ENCODE data around the gene SETD5. TPM values are rescaled to one million over a fixed set of nuclear protein-coding genes. Genes with fewer than 3 reads are reported as not detected.

Gene SETD5
- total and polyA plus RNA-seq, 2 of the 4 experiments (the other 2 are of a cell fraction): 42.7 to 62.9 TPM

- peak overlapping the region; percentile 95 for H3K4me3 ChIP-seq (ENCODE audit: insufficient read depth, low read depth, low read length)
- H2BK120ac ChIP-seq (ENCODE audit: low read depth, low read length): no peak overlapping the region
- peaks cover 9% of the 10 kb centered on the region for H3K4me1 ChIP-seq (ENCODE audit: control insufficient read depth, insufficient read depth, low read length)
- peak overlapping the region; percentile 9; the same call in 1 of the 2 replicates for H3K23ac ChIP-seq (ENCODE audit: low read depth, low read length)
- no peaks in the 10 kb centered on the region for H3K27me3 ChIP-seq (ENCODE audit: control insufficient read depth, insufficient read depth, low read length)
- H3K27ac ChIP-seq (ENCODE audit: insufficient read depth, low read length): peak overlapping the region; percentile 23; the same call in 1 of the 2 replicates
- no peak overlapping the region for H4K8ac ChIP-seq (ENCODE audit: low read depth in 2 of 2, low read length in 2 of 2)
- H3K9me1 ChIP-seq (ENCODE audit: insufficient read depth, low read length): peaks cover 3% of the 10 kb centered on the region; the same call in 1 of the 2 replicates
- no TSS peak for BruUV-seq (replicated peaks)
- H2AK5ac ChIP-seq (ENCODE audit: low read depth, low read length): no peak overlapping the region
- H3K79me1 ChIP-seq (ENCODE audit: low read depth in 1 of 2, low read length in 2 of 2): peaks cover 0 to 20% of the 10 kb centered on the region in 2 experiments; a peak in 2 of 4 replicates
- no peaks in the 10 kb centered on the region for H3K9me3 ChIP-seq (ENCODE audit: control insufficient read depth, insufficient read depth, low read length)
- ATAC-seq (ENCODE audit: low read depth) (no peak), DNase-seq (peak; percentile 43)
- no peak overlapping the region for H2BK20ac ChIP-seq (ENCODE audit: low read depth, low read length)
- H2BK5ac ChIP-seq (ENCODE audit: low read depth, low read length, poor library complexity, severe bottlenecking): peak overlapping the region; percentile 97
- no peak overlapping the region for H3K18ac ChIP-seq (ENCODE audit: low read depth, low read length)
- in situ Hi-C loops (cut with MboI; ENCODE audit: low sequenced_read_pairs): no loop called here
- TF ChIP-seq RFX5 (IDR thresholded peaks at IDR 0.05; ENCODE audit: low read depth, low read length) (no peak), CTCF (conservative IDR thresholded peaks at IDR 0.05; ENCODE audit: low read depth, low read length) (no peak), ELK1 (IDR thresholded peaks at IDR 0.05; ENCODE audit: borderline replicate concordance, low read depth, low read length) (no peak), MAFK (IDR thresholded peaks at IDR 0.05; ENCODE audit: low read depth, low read length) (no peak), MXI1 (IDR thresholded peaks at IDR 0.05; ENCODE audit: borderline replicate concordance, low read depth, low read length) (no peak)
- no peak overlapping the region for H2AK9ac ChIP-seq (replicated peaks; ENCODE audit: low read depth, low read length, poor library complexity)
- ChIA-PET CTCF (interaction anchor here (0.5 to 1.1 kb wide), 2 partner anchors 74 to 106 kb away, joined by 3 read pairs; no protein-coding TSS in a partner anchor), POLR2A (ENCODE audit: unreplicated experiment) (no interaction called here)
- H3K14ac ChIP-seq (replicated peaks; ENCODE audit: low read depth, low read length): peak overlapping the region; percentile 95; the same call in 1 of the 2 replicates
- H2BK15ac ChIP-seq (ENCODE audit: low read depth, low read length): no peak overlapping the region
- H3K9ac ChIP-seq (ENCODE audit: low read depth, low read length): peak overlapping the region; percentile 98; the same call in 1 of the 2 replicates
- no peak overlapping the region for H4K91ac ChIP-seq (ENCODE audit: insufficient read depth, low read depth, low read length)
- H3K56ac ChIP-seq (ENCODE audit: extremely low read depth, insufficient read depth, low read length): peak overlapping the region; percentile 95; the same call in 1 of the 2 replicates
- H2AFZ ChIP-seq (replicated peaks; ENCODE audit: low read length, poor library complexity): no peak overlapping the region
- peak overlapping the region; percentile 95; the same call in 1 of the 2 replicates for H3K4ac ChIP-seq (ENCODE audit: low read depth, low read length)
- no peak overlapping the region for H4K5ac ChIP-seq (ENCODE audit: low read depth, low read length)
- H3K36me3 ChIP-seq (ENCODE audit: control insufficient read depth, insufficient read depth, low read length): peaks cover 4% of the 10 kb centered on the region
- dilution Hi-C loops (cut with HindIII; ENCODE audit: low sequenced_read_pairs, unreplicated experiment): no loop called here
- H3K4me2 ChIP-seq (ENCODE audit: low read depth, low read length): peak overlapping the region; percentile 82
- WGBS, 2 experiments (ENCODE audit: extremely low coverage in 2 of 2, insufficient read length in 1 of 2): no CpG with 5 or more reads among the region's 2 CpGs
- intact Hi-C loops (cut with micrococcal nuclease): loop anchor here (5.0 kb wide), 1 partner anchor 38 kb away; no protein-coding TSS in a partner anchor
- peaks cover 88% of the 10 kb centered on the region for H4K20me1 ChIP-seq (ENCODE audit: insufficient read depth, low read length)
Observed at GRCh38 chr3:9399337-9399703, 1.9 kb downstream of the SETD5 start.

Measured in IMR-90 (cell line).